T-helper 17 cell (primary cell): ENCODE data around the gene RABGAP1L. TPM values are rescaled to one million over a fixed set of nuclear protein-coding genes. Genes with fewer than 3 reads are reported as not detected.

Experiments used
- ATAC-seq: fragments of 150-1000 bp; cut with Tn5 transposase; 2 replicates; pipeline ENCODE4 v1.10.0; 2021; ENCODE audit warnings: mild to moderate bottlenecking, moderate library complexity
- DNase-seq, 3 donors: peaks; one replicate each; pipeline versions ENCODE4 v3.0.0 to v3.0.0-alpha.2; 2020 to 2021
- H3K9me3 ChIP-seq: one replicate; pipeline ENCODE4 v1.7.0; 2013; ENCODE audit warnings: low read length, mild to moderate bottlenecking; ENCODE audit not compliant: control insufficient read depth, poor library complexity, severe bottlenecking
- H3K27ac Mint-ChIP-seq: one replicate; pipeline ENCODE4 v1.8.0; 2022; ENCODE audit warnings: mild to moderate bottlenecking, moderate library complexity, mixed read lengths
- H3K27me3 Mint-ChIP-seq: one replicate; pipeline ENCODE4 v1.8.0; 2022; ENCODE audit warnings: mixed read lengths
- H3K36me3 Mint-ChIP-seq: one replicate; pipeline ENCODE4 v1.8.0; 2022; ENCODE audit warnings: low read depth, mixed read lengths
- H3K4me1 Mint-ChIP-seq: one replicate; pipeline ENCODE4 v1.8.0; 2022; ENCODE audit warnings: mild to moderate bottlenecking, mixed read lengths
- H3K4me3 Mint-ChIP-seq: one replicate; pipeline ENCODE4 v1.8.0; 2022; ENCODE audit warnings: mild to moderate bottlenecking, moderate library complexity, mixed read lengths
- total RNA-seq, 4 donors: library from RNA in 2 of 4; stranded (reverse) in 2 of 4; gene quantifications; one replicate each; pipeline ENCODE4 v1.2.3 and lab custom pipeline; 2022 to 2026

Gene RABGAP1L
- total RNA-seq, 2 donors from 2014 or later, result 112 to 120 TPM

- DNase-seq (no peak), ATAC-seq (no peak)
- Mint-ChIP-seq H3K27ac (no peak overlapping the region), H3K27me3 (no peaks in the 10 kb centered on the region), H3K4me3 (no peak overlapping the region), H3K36me3 (no peaks in the 10 kb centered on the region), H3K4me1 (peaks cover 27% of the 10 kb centered on the region)
- H3K9me3 ChIP-seq, result no peaks in the 10 kb centered on the region
Measured at GRCh38 chr1:174912264-174912663, 752.9 kb downstream of the RABGAP1L start.

- H3K27ac Mint-ChIP-seq, result peak overlapping the region; percentile 72
- no peak overlapping the region for H3K4me3 Mint-ChIP-seq
- no peaks in the 10 kb centered on the region for H3K27me3 Mint-ChIP-seq
- DNase-seq, result no peak
- no peaks in the 10 kb centered on the region for H3K9me3 ChIP-seq
- no peaks in the 10 kb centered on the region for H3K36me3 Mint-ChIP-seq
- H3K4me1 Mint-ChIP-seq, result peaks cover 27% of the 10 kb centered on the region
- no peak for ATAC-seq
Measured at GRCh38 chr1:174913225-174913903, 754.0 kb downstream of the RABGAP1L start.

- Mint-ChIP-seq H3K36me3 (no peaks in the 10 kb centered on the region), H3K4me1 (peaks cover 18% of the 10 kb centered on the region), H3K27ac (no peak overlapping the region), H3K27me3 (no peaks in the 10 kb centered on the region), H3K4me3 (peak overlapping the region; percentile 3)
- DNase-seq (no peak), ATAC-seq (no peak)
- H3K9me3 ChIP-seq, result no peaks in the 10 kb centered on the region
Measured at GRCh38 chr1:174914991-174915390, 755.7 kb downstream of the RABGAP1L start.

GRCh38 chr1:174916846-174917245, 757.5 kb downstream of the RABGAP1L start:
- no peaks in the 10 kb centered on the region for H3K9me3 ChIP-seq
- H3K27ac Mint-ChIP-seq, result peak overlapping the region; percentile 16
- no peaks in the 10 kb centered on the region for H3K36me3 Mint-ChIP-seq
- peak overlapping the region; percentile 9 for H3K4me3 Mint-ChIP-seq
- DNase-seq (no peak), ATAC-seq (no peak)
- H3K27me3 Mint-ChIP-seq, result no peaks in the 10 kb centered on the region
- peaks cover 16% of the 10 kb centered on the region for H3K4me1 Mint-ChIP-seq

GRCh38 chr1:174920093-174920492, 760.8 kb downstream of the RABGAP1L start:
- Mint-ChIP-seq H3K36me3 (no peaks in the 10 kb centered on the region), H3K4me3 (no peak overlapping the region), H3K27me3 (no peaks in the 10 kb centered on the region), H3K4me1 (peaks cover 7% of the 10 kb centered on the region), H3K27ac (no peak overlapping the region)
- DNase-seq (no peak), ATAC-seq (no peak)
- no peaks in the 10 kb centered on the region for H3K9me3 ChIP-seq

GRCh38 chr1:174922121-174922520, 762.8 kb downstream of the RABGAP1L start:
- H3K9me3 ChIP-seq, result no peaks in the 10 kb centered on the region
- DNase-seq (no peak), ATAC-seq (no peak)
- H3K4me3 Mint-ChIP-seq, result no peak overlapping the region
- no peaks in the 10 kb centered on the region for H3K27me3 Mint-ChIP-seq
- no peak overlapping the region for H3K27ac Mint-ChIP-seq
- H3K36me3 Mint-ChIP-seq, result no peaks in the 10 kb centered on the region
- H3K4me1 Mint-ChIP-seq, result no peaks in the 10 kb centered on the region

- DNase-seq (no peak), ATAC-seq (no peak)
- no peak overlapping the region for H3K27ac Mint-ChIP-seq
- no peak overlapping the region for H3K4me3 Mint-ChIP-seq
- H3K27me3 Mint-ChIP-seq, result no peaks in the 10 kb centered on the region
- H3K4me1 Mint-ChIP-seq, result no peaks in the 10 kb centered on the region
- peaks cover 2% of the 10 kb centered on the region for H3K36me3 Mint-ChIP-seq
- no peaks in the 10 kb centered on the region for H3K9me3 ChIP-seq
Measured at GRCh38 chr1:174923820-174924219, 764.5 kb downstream of the RABGAP1L start.

- Mint-ChIP-seq H3K36me3 (peaks cover 2% of the 10 kb centered on the region), H3K27ac (no peak overlapping the region), H3K27me3 (no peaks in the 10 kb centered on the region), H3K4me1 (peaks cover 5% of the 10 kb centered on the region), H3K4me3 (no peak overlapping the region)
- DNase-seq, result no peak
- no peaks in the 10 kb centered on the region for H3K9me3 ChIP-seq
- ATAC-seq, result no peak
Measured at GRCh38 chr1:174928541-174928940, 769.2 kb downstream of the RABGAP1L start.

- DNase-seq (no peak), ATAC-seq (no peak)
- no peaks in the 10 kb centered on the region for H3K9me3 ChIP-seq
- peaks cover 2% of the 10 kb centered on the region for H3K36me3 Mint-ChIP-seq
- H3K4me3 Mint-ChIP-seq, result no peak overlapping the region
- no peak overlapping the region for H3K27ac Mint-ChIP-seq
- no peaks in the 10 kb centered on the region for H3K27me3 Mint-ChIP-seq
- H3K4me1 Mint-ChIP-seq, result peaks cover 5% of the 10 kb centered on the region
Measured at GRCh38 chr1:174931214-174931613, 771.9 kb downstream of the RABGAP1L start.

GRCh38 chr1:174932587-174932986, 773.3 kb downstream of the RABGAP1L start:
- Mint-ChIP-seq H3K27me3 (no peaks in the 10 kb centered on the region), H3K36me3 (peaks cover 2% of the 10 kb centered on the region), H3K4me3 (no peak overlapping the region), H3K4me1 (peaks cover 5% of the 10 kb centered on the region), H3K27ac (peak overlapping the region; percentile 49)
- ATAC-seq (no peak), DNase-seq (no peak)
- H3K9me3 ChIP-seq, result no peaks in the 10 kb centered on the region

GRCh38 chr1:174935961-174936727, 776.8 kb downstream of the RABGAP1L start:
- peaks cover 2% of the 10 kb centered on the region for H3K36me3 Mint-ChIP-seq
- peaks cover 21% of the 10 kb centered on the region for H3K4me1 Mint-ChIP-seq
- no peak overlapping the region for H3K27ac Mint-ChIP-seq
- H3K9me3 ChIP-seq, result no peaks in the 10 kb centered on the region
- no peak for DNase-seq
- ATAC-seq, result no peak
- no peak overlapping the region for H3K4me3 Mint-ChIP-seq
- H3K27me3 Mint-ChIP-seq, result no peaks in the 10 kb centered on the region

GRCh38 chr1:174938281-174939007, 779.1 kb downstream of the RABGAP1L start:
- peak overlapping the region; percentile 59 for H3K27ac Mint-ChIP-seq
- no peaks in the 10 kb centered on the region for H3K9me3 ChIP-seq
- no peak for DNase-seq
- H3K4me3 Mint-ChIP-seq, result peak overlapping the region; percentile 82
- peaks cover 4% of the 10 kb centered on the region for H3K36me3 Mint-ChIP-seq
- no peak for ATAC-seq
- H3K27me3 Mint-ChIP-seq, result no peaks in the 10 kb centered on the region
- peaks cover 22% of the 10 kb centered on the region for H3K4me1 Mint-ChIP-seq

- no peaks in the 10 kb centered on the region for H3K9me3 ChIP-seq
- ATAC-seq, result no peak
- no peak for DNase-seq
- Mint-ChIP-seq H3K36me3 (peaks cover 4% of the 10 kb centered on the region), H3K27ac (no peak overlapping the region), H3K4me3 (no peak overlapping the region), H3K4me1 (peaks cover 22% of the 10 kb centered on the region), H3K27me3 (no peaks in the 10 kb centered on the region)
Measured at GRCh38 chr1:174939775-174940545, 780.6 kb downstream of the RABGAP1L start.
